NK-92 (cell line): ENCODE measurements around the gene ACTA2.
"Not testable (repeated sequence)": the region's sequence is repeated elsewhere in the genome, so short reads cannot be mapped to it uniquely, and the experiment has no call there.

Source experiments
- DNase-seq: peaks from one replicate; lab custom pipeline; 2025; ENCODE audit not compliant: unreplicated experiment; lab: John Stamatoyannopoulos, UW

The ACTA2 gene

DNA sequence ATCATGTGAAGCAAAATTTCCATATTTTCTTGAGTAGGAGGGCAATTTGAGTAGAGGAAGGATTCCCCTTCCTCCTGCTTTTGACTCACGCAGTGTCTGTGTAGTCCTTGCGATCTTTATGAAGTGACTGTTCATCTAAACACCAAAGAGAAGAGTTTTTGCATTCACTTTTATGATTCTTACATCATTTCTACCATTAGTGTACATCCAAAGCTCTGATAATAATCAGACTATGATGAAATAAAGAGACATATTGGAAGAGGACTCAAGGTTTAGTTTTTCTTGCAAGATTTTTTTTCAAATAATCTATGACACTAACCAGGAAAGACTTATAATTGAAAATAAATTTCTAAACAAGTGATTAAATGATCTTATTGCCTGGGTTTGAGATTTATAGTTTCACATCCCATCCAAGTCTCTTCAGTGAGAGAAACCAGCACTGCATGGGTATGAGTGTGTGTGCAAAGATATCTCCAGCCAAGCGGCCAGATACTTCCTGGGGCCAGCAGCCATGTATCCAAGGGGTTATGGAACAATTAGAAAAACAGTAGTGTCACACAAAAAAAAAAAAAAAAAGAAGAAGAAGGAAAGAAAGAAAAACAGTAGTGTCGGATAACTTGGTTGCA, 2.0 kb upstream of the ACTA2 start:
- DNase-seq = no peak

DNA sequence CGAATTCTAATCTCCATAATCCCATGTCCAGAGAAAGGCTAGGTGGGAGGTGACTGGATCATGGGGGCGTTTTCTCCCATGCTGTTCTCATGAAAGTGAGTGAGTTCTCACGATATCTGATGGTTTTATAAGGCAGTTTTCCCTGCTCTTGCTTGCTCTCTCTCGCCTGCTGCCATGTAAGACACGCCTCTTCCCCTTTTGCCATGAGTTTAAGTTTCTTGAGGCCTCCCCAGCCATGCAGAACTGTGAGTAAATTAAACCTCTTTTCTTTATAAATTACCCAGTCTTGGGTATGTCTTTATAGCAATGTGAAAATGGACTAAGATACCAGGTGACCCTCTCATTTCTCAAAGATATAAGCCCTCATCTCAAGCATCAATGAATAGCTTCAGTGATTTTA, 1.1 kb upstream of the ACTA2 start:
- DNase-seq = no peak

- no peak for DNase-seq
Observed at GRCh38 chr10:88949912-88950837, 2.4 kb downstream of the ACTA2 start.

DNA sequence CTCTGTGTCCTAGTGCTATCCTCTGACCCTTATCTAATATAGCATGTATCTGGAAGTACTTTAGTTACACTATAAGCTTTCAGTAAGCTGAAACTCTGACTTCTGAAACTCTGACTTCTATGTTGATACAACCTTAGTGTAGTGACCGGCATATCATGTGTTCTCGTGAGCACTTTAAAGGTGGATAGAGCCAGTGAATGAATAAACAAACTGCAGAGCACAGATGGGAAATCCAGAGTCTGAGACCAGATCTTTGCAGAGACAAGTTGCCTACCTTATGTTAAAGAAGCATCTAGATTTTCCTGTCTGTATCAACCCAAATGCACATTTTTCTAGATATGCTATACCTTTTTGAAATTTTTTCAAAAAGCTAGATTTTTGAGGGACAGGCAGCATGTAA, 3.5 kb downstream of the ACTA2 start:
- DNase-seq = no peak

- DNase-seq = no peak
Observed at GRCh38 chr10:88946965-88947590, 5.5 kb downstream of the ACTA2 start.

GRCh38 chr10:88946200-88946599, 6.4 kb downstream of the ACTA2 start:
- no peak for DNase-seq

GRCh38 chr10:88944813-88945212, 7.8 kb downstream of the ACTA2 start:
- no peak for DNase-seq

- DNase-seq = no peak
Observed at GRCh38 chr10:88943778-88944177, 8.8 kb downstream of the ACTA2 start.

DNA sequence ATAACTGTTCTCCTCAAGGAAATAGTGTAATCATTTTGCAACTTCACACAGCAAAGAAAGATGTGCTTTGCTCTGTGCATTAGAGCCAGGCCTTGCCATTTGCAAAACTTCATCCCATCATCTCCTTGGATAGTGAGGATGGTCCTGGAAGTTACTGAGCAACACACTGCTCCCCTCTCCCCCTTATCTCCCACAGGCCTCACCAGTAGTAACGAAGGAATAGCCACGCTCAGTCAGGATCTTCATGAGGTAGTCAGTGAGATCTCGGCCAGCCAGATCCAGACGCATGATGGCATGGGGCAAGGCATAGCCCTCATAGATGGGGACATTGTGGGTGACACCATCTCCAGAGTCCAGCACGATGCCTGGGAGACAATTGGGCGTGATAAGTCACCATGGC, 11.5 kb downstream of the ACTA2 start:
- no peak for DNase-seq

GRCh38 chr10:88938938-88939337, 13.6 kb downstream of the ACTA2 start:
- no peak for DNase-seq

GRCh38 chr10:88938039-88938438, 14.5 kb downstream of the ACTA2 start:
- DNase-seq = no peak

- no peak for DNase-seq
Observed at GRCh38 chr10:88936656-88937055, 15.9 kb downstream of the ACTA2 start.

GRCh38 chr10:88934900-88935672, 17.5 kb downstream of the ACTA2 start:
- DNase-seq = no peak

- DNase-seq = no peak
Observed at GRCh38 chr10:88933564-88933963, 19.0 kb downstream of the ACTA2 start.

DNA sequence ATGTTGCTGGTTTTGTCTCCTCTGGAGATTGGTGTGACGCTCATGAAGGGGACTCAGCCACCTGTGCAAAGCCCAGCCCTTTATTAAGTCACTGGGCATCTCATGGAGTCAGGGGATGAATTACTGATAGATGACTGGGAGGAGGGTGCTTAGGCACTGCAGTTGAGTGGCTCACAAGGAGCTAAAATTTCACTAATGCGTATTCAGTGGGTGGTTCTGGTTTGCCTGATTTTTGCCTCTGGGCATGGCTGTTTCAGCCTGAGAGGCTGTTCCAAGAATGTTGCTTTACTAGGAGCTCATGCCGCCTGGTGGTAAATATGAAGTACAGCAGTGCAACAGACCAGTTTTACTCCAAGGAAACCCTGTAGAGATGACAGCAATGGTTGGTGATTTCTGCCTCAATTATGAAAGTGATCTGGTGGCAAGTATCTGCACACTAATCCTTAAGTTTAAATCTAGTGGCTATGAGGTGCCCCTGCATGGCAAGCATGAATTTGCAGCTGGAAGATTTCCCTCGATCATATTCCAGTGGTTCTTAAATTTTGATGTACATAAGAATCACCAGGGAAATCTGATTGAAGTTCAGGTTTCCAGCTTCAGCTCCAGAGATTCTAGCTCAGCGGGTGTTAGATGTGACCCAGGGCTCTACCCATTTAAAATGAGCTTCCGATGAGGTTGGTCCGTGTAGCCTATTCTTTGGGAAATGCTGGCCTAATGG, 19.9 kb downstream of the ACTA2 start:
- DNase-seq = no peak

DNA sequence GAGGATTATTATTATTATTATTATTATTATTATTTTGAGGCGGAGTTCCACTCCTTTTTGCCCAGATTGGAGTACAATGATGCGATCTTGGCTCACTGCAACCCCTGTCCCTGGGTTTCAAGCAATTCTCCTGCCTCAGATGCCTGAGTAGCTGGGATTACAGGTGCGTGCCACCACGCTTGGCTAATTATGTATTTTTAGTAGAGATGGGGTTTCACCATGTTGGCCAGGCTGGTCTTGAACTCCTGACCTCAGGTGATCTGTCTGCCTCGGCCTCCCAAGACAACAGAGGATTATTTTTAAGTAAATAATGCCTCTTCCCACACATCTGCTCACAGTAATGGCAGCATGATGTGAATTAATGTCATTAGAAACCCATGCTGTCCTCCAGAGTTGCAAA, 20.5 kb downstream of the ACTA2 start:
- not testable (repeated sequence) for DNase-seq

DNA sequence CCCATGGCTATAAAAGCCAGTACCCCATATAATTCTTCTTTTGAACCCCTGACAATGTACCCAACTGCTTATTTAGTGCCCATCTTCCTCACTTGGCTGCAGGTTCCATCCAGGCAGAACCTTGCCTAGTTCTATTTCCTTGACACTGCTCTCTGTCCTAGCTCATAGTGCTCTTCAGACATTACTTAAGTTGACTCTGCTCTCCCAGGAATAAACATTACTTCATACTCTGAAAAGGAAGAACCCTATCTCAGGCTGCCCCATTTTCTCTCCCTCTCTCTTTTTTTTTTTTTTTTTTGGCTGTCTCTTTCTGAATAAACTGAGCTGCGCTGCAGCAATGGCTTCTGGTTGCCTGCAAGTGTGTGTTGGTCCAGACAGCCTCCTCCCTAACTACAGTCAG, 21.0 kb downstream of the ACTA2 start:
- DNase-seq = no peak

DNA sequence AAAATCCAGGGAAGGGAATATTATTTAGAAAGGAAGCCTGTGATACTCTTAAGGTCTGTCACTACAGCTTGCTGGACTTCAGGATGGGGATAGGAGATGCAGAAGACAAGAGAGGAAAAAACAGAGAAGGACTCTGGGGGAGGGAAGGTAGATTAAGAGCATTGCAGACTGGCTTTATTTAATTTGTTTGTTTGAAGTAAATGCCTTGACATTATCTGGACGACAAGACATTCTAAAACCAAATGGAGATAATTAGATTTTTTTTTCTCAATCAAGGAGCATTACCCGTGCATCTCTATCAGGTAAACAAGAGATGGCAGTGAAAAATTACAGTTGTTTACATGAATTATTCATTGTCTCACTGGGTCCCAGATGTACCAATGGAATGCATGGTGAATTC, 24.3 kb downstream of the ACTA2 start:
- no peak for DNase-seq

- DNase-seq = no peak
Observed at GRCh38 chr10:88927416-88927690, 25.2 kb downstream of the ACTA2 start.

GRCh38 chr10:88926566-88927415, 25.8 kb downstream of the ACTA2 start:
- DNase-seq = no peak
